Skin of body (tissue), 3 donors: ENCODE measurements around the gene PANX3. TPM values are rescaled to one million over a fixed set of nuclear protein-coding genes. Genes with fewer than 3 reads are reported as not detected.

Experiments
- DNase-seq: peaks from one replicate; lab custom pipeline; 2025; lab: John Stamatoyannopoulos, UW
- small RNA-seq: library from RNA; depleted of rRNA; stranded (forward); fragments of <200 nt; gene quantifications from one replicate; pipeline ENCODE3, GENCODE V24; 2014; ENCODE audit warnings: low replicate concordance
- total RNA-seq: library from RNA; depleted of rRNA; stranded (reverse); fragments of >200 nt; gene quantifications from one replicate; pipeline ENCODE4 v1.2.3, GENCODE V29; 2014

The PANX3 gene
- total RNA-seq, 1 donor from 2014 or later = not detected

DNA sequence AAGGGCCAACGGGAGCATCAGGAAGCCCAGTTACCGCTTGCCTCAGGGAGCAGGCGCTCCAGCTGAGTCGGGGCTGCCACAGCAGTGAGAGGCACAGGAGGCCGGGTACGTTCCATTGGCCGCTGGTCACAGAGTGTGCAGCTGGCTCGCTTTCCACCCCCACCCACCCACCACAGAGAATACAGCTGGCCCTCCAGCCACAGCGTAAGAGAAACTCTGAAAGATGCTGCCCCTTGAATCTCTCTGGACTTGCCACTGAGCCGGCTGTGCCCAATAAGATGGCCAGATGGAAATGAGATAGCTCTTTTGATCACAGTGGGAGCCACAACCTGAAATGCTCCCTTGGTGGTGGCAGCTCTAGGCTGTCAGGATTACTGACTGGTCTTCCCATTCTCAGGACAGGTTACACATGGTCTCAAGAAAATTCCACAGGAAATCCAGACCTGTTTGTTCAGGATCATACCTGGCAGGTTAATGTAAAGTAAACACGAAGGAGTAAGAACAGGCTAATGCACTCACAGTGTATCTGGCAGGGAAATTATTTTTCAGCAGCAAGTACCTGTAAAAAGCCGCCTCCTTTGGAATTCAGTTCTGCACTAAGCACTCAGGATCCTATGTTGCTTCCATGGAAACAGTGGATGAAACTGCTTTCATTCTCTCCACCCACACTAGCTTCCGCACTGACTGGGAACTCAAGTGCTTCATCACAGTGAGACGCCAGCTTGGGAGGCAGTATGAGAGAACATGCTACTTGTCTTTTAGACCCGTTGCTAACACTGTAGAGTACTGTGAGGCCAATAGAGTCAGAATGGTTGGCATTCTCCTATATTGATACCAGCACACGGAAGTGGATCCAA lies 45.8 kb downstream of the PANX3 start:
- DNase-seq = no peak

DNA sequence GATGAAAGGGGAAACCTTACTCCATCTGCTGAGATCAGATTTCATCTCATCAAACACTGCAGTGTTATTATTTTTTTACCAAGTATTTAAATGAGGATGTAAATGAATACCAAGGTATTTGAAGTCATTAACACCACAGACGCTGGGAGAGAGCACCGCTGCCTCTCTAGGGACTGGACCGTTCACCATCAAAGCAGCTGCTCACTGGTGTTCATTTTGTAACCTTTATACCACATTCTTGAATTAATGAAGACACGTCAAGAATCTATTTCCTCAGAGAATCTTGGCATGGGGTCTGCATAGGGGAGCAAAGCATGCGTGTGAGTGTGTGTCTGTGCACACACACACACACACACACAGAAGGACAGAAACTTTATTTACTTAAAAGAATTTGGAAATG lies 46.7 kb downstream of the PANX3 start:
- no peak for DNase-seq

- DNase-seq = no peak
These were observed 47.3 kb downstream of the PANX3 start for GRCh38 chr11:124658501-124658900.

DNA sequence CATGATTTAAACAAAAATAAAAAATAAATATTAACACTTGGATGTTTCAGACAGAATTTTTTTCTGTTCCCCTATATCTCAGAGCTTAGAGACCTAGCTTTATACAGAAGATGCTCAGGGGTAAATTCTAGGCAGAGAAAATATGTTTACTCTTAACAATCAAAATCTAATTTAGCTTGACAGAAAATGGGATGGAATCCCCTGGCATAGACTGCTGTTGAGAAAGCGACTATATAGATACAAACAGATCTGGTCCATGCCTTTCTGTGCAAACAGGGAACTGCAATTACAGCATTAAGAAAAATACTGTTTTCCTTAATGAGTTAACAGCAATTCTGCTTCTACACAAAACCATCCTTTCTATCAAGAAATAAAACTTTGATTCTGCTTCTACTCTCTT lies 47.8 kb downstream of the PANX3 start:
- DNase-seq = no peak

GRCh38 chr11:124661553-124661952 lies 50.3 kb downstream of the PANX3 start:
- no peak for DNase-seq

- DNase-seq = no peak
These were observed 50.9 kb downstream of the PANX3 start for GRCh38 chr11:124662106-124662505.

DNA sequence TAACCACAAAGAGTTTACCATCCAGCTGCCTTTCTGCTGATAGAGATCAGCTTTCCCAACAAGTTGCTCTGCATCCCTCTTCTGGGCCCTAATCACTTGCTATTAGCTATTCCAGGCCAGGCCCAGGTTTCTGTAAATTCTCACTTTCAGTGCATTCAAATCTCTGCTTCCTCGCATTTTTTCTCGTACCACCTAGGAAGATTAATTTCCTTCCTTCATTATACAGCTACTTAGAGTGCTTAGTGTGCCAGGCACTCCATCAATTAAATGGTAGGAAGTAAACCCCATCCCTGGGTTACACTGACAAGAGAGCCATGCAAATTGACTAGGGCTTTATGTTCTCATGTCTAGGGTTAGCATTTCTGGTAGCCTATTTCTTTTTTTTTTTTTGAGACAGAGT lies 52.6 kb downstream of the PANX3 start:
- DNase-seq = no peak

DNA sequence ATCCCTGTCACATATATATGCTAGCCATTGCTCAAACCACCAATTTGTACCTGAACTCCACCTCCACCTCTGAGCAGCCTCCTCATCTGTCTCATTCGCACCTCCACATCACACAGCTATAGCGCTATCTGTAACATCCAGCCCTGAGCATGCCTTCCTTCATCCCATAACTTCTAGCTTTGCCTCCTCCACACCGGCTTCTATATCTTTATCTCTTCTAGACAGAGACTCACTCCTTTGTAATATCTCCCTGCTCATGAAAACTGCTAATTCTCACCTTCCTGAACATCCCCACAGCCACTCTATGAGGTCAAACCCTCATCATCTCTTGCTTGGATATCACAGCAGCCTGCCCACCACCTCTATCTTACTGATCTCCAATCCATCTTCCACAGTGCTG lies 56.4 kb downstream of the PANX3 start:
- DNase-seq = no peak

- no peak for DNase-seq
These were observed 58.0 kb downstream of the PANX3 start for GRCh38 chr11:124669193-124669592.

Small RNAs within 50 kb of the gene (small RNA-seq; reads per million reads assigned to genes)
- gene RNA5SP352 = not detected

Other genes starting within 250 kb of the PANX3 start
- not detected for gene OR8B2, start 226.9 kb upstream of the PANX3 start, total RNA-seq
- gene OR8B3, start 212.4 kb upstream of the PANX3 start, total RNA-seq = not detected
- not detected for gene OR8B4, start 186.6 kb upstream of the PANX3 start, total RNA-seq
- not detected for gene OR8B8, start 165.7 kb upstream of the PANX3 start, total RNA-seq
- not detected for gene OR8B12, start 67.8 kb upstream of the PANX3 start, total RNA-seq
- gene OR8A1, start 41.4 kb upstream of the PANX3 start, total RNA-seq = not detected
- gene TBRG1, start 11.4 kb downstream of the PANX3 start, total RNA-seq = 13.6 TPM
- gene SIAE, start 62.3 kb downstream of the PANX3 start, total RNA-seq = 3.9 TPM
- gene SPA17, start 62.5 kb downstream of the PANX3 start, total RNA-seq = 2.9 TPM
- gene NRGN, start 128.5 kb downstream of the PANX3 start, total RNA-seq = 0.39 TPM
- 0.20 TPM for gene VSIG2, start 140.8 kb downstream of the PANX3 start, total RNA-seq
- gene ESAM, start 150.9 kb downstream of the PANX3 start, total RNA-seq = 9.2 TPM
- 15.2 TPM for gene MSANTD2, start 189.0 kb downstream of the PANX3 start, total RNA-seq